CD4-positive, alpha-beta T cell treated with Interleukin-17A for 1 hour (primary cell): Measurements from ENCODE around the gene PLXNB3.

ENCODE experiments used
- DNase-seq: peaks from one replicate; pipeline ENCODE4 v3.0.0-alpha.2; 2020

The PLXNB3 gene

GRCh38 chrX:153818571-153819383 is 54.7 kb downstream of the PLXNB3 start:
- peak; percentile 57 for DNase-seq

- DNase-seq = no peak
Observed at GRCh38 chrX:153819384-153820040, 55.5 kb downstream of the PLXNB3 start.

GRCh38 chrX:153820601-153821000 is 56.6 kb downstream of the PLXNB3 start:
- DNase-seq = no peak

GRCh38 chrX:153821066-153821465 is 57.0 kb downstream of the PLXNB3 start:
- no peak for DNase-seq

- DNase-seq = no peak
Observed at GRCh38 chrX:153824348-153824747, 60.3 kb downstream of the PLXNB3 start.

DNA sequence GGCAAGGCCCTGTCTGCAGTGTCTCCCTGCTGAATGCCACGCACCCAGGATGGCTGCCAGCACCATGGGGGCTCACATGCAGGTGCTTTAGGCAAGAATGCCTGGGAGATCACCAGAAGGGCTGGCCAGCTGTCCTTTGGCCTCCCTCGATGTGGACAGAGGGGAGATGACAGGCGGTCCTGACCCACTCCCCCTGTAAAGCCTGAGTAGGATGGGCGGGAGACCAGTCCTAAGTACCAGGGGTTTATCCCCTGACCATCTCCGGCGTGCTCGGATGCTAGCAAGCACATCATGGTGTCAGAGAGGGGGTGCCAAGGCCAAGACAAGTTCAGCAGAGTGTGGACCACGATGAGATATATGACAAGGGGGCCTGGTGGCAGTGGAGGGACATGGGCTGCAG is 61.0 kb downstream of the PLXNB3 start:
- DNase-seq = no peak
